M059J (cell line): Measurements from ENCODE around the gene SRGAP2C. TPM values are rescaled to one million over a fixed set of nuclear protein-coding genes. Genes with fewer than 3 reads are reported as not detected.
"Not testable (repeated sequence)": the region's sequence is repeated elsewhere in the genome, so short reads cannot be mapped to it uniquely, and the experiment has no call there.

Experiments used
- DNase-seq: peaks from one replicate; pipeline ENCODE4 v3.0.0-alpha.2; 2012; ENCODE audit warnings: low read depth
- total RNA-seq: library from RNA; depleted of rRNA; stranded (reverse); fragments of >200 nt; shearing (Covaris generic); gene quantifications from 2 replicates; pipeline ENCODE4 v1.2.3, GENCODE V29; 2014; rRNA removed

Gene SRGAP2C
- total RNA-seq, 1 experiment from 2014 or later, result 30.3 TPM

- not testable (repeated sequence) for DNase-seq
Measured at GRCh38 chr1:121419050-121419615, 234.4 kb downstream of the SRGAP2C start.

DNA sequence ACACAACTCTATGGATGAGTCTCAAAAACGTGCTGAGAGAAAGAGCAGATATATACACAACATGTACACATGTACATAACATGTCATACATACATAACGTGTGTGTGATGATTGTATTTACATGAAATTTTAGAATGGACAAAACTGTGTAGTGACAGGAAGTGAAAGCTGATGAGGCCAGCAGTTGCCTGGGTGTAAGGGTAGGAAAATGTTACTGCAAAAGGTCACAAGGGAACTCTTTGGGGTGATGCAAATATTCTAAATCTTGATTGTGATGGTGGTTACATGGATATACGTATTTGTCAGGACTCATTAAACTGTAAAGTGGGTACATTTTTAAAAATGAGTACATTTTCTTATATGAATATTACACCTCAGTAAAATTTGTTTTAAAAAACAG is 236.7 kb downstream of the SRGAP2C start:
- not testable (repeated sequence) for DNase-seq

- not testable (repeated sequence) for DNase-seq
Measured at GRCh38 chr1:121423956-121424355, 239.2 kb downstream of the SRGAP2C start.

GRCh38 chr1:121433517-121433916 is 248.7 kb downstream of the SRGAP2C start:
- not testable (repeated sequence) for DNase-seq

DNA sequence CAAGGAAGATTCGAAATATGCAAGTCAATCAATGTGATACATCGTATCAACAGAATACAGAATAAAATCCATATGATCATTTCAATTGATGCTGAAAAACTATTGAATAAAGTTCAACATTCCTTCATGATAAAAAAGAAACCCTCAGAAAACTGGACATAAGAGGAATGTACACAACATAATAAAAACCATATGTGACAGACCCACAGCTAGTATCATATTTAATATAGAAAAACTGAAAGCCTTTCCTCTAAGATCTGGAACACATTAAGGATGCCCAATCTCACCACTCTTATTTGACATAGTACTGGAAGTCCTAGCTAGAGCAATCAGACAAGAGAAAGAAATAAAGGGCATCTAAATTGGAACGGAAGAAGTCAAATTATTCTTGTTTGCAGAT is 254.1 kb downstream of the SRGAP2C start:
- not testable (repeated sequence) for DNase-seq

DNA sequence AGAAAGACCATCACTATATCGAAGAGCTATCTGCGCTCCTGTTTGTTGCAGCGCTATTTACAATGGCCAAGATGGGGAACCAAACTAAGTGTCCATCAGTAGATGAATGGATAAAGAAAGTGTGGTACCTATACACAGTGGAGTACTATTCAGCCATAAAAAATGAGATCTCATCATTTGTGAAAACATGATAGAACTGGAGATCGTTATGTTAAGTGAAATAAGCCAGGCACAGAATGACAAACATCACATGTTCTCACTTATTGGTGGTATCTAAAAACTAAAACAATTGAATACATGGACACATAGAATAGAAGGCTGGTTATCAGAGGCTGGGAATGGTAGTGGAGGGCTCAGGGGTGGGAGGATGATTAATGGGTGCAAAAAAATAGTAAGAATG is 256.2 kb downstream of the SRGAP2C start:
- no peak for DNase-seq

Other genes starting within 250 kb of the SRGAP2C start
- 9.2 and 15.3 TPM in 2 replicates for gene FAM72B, start 635 bp upstream of the SRGAP2C start, total RNA-seq